Measurements from ENCODE around the gene MSN.
"Not testable (repeated sequence)": the region's sequence is repeated elsewhere in the genome, so short reads cannot be mapped to it uniquely, and the experiment has no call there.

Gene MSN

DNA sequence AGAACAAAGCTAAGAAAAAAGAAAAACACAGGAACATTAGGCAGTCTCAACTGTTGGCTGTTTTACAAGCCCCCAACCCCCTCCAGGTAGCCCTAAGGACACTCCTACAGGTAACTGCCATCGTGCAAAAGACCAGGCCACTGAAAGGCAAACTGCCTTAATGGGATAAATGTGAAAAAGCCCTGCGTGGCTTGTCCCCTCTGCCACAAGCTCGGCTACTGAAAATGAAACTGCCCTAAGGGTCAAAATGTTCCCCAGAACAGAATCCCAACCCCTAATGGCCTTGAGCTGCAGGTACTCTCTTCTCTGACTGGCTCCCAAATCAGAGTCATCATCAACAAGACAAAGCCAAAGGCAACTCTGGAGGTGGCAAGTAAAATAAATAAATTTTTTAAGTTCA, 84.8 kb downstream of the MSN start:
- in situ Hi-C loops (cut with MboI; ENCODE audit: low sequenced_read_pairs) = no loop called here
- no peak overlapping the region for H3K4me3 ChIP-seq
- no peaks in the 10 kb centered on the region for H3K4me1 ChIP-seq
- DNase-seq (ENCODE audit: low spot score in 2 of 2) = no peak
- no peaks in the 10 kb centered on the region for H3K36me3 ChIP-seq (replicated peaks)
- 0 out of 2 replicates have a peak, but pooled peaks cover 2% of the 10 kb centered on the region for H3K9me3 ChIP-seq
- H3K27me3 ChIP-seq (ENCODE audit: low read depth) = no peaks in the 10 kb centered on the region

GRCh38 chrX:65755786-65756185, 88.3 kb downstream of the MSN start:
- H3K27me3 ChIP-seq (ENCODE audit: low read depth) = no peaks in the 10 kb centered on the region
- no peaks in the 10 kb centered on the region for H3K36me3 ChIP-seq (replicated peaks)
- DNase-seq (ENCODE audit: low spot score in 2 of 2) = no peak
- in situ Hi-C loops (cut with MboI; ENCODE audit: low sequenced_read_pairs) = no loop called here
- H3K4me3 ChIP-seq = no peak overlapping the region
- no peaks in the 10 kb centered on the region for H3K4me1 ChIP-seq
- H3K9me3 ChIP-seq = 0 out of 2 replicates have a peak, but pooled peaks cover 2% of the 10 kb centered on the region

- Histone ChIP-seq H3K4me1 (no peaks in the 10 kb centered on the region), H3K4me3 (no peak overlapping the region), H3K9me3 (no peaks in the 10 kb centered on the region), H3K36me3 (replicated peaks) (no peaks in the 10 kb centered on the region), H3K27me3 (ENCODE audit: low read depth) (no peaks in the 10 kb centered on the region)
- in situ Hi-C loops (cut with MboI; ENCODE audit: low sequenced_read_pairs) = no loop called here
- DNase-seq (ENCODE audit: low spot score in 2 of 2) = no peak
Observed at GRCh38 chrX:65757943-65758342, 90.5 kb downstream of the MSN start.

DNA sequence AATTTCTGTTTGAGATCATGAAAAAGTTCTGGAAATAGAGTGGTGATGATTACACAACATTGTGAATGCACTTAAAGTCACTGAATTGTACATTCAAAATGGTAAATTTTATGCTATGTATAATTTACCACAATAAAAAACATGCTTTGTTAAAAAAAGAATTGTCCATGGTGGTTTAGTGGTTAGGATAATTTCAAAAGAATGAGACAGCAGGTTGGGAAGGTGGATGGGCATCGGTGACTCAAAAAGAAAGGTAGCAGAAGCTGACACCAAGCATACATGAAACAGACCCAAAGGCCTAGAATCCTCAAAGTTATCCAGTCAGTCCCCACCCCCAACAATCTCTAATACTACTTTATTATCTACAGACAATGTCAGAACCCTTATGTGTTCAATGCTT, 91.1 kb downstream of the MSN start:
- in situ Hi-C loops (cut with MboI; ENCODE audit: low sequenced_read_pairs) = no loop called here
- H3K9me3 ChIP-seq = no peaks in the 10 kb centered on the region
- no peak for DNase-seq (ENCODE audit: low spot score in 2 of 2)
- no peaks in the 10 kb centered on the region for H3K36me3 ChIP-seq (replicated peaks)
- no peaks in the 10 kb centered on the region for H3K4me1 ChIP-seq
- no peak overlapping the region for H3K4me3 ChIP-seq
- H3K27me3 ChIP-seq (ENCODE audit: low read depth) = no peaks in the 10 kb centered on the region

- H3K27me3 ChIP-seq (ENCODE audit: low read depth); H3K4me3 ChIP-seq; H3K4me1 ChIP-seq; DNase-seq (ENCODE audit: low spot score in 2 of 2); H3K36me3 ChIP-seq (replicated peaks); in situ Hi-C loops (cut with MboI; ENCODE audit: low sequenced_read_pairs); H3K9me3 ChIP-seq: not testable (repeated sequence)
Observed at GRCh38 chrX:65759525-65759924, 92.1 kb downstream of the MSN start.

- H3K36me3 ChIP-seq (replicated peaks) = no peaks in the 10 kb centered on the region
- H3K9me3 ChIP-seq = no peaks in the 10 kb centered on the region
- H3K27me3 ChIP-seq (ENCODE audit: low read depth) = no peaks in the 10 kb centered on the region
- no peaks in the 10 kb centered on the region for H3K4me1 ChIP-seq
- DNase-seq (ENCODE audit: low spot score in 2 of 2) = no peak
- in situ Hi-C loops (cut with MboI; ENCODE audit: low sequenced_read_pairs) = no loop called here
- H3K4me3 ChIP-seq = no peak overlapping the region
Observed at GRCh38 chrX:65769564-65770292, 102.3 kb downstream of the MSN start.

- Histone ChIP-seq H3K9me3 (no peaks in the 10 kb centered on the region), H3K4me3 (no peak overlapping the region), H3K4me1 (no peaks in the 10 kb centered on the region), H3K36me3 (replicated peaks) (no peaks in the 10 kb centered on the region), H3K27me3 (ENCODE audit: low read depth) (no peaks in the 10 kb centered on the region)
- DNase-seq (ENCODE audit: low spot score in 2 of 2) = no peak
- in situ Hi-C loops (cut with MboI; ENCODE audit: low sequenced_read_pairs) = no loop called here
Observed at GRCh38 chrX:65772842-65773241, 105.4 kb downstream of the MSN start.

GRCh38 chrX:65781845-65782244, 114.4 kb downstream of the MSN start:
- Histone ChIP-seq H3K27me3 (ENCODE audit: low read depth) (no peaks in the 10 kb centered on the region), H3K9me3 (no peaks in the 10 kb centered on the region), H3K4me1 (no peaks in the 10 kb centered on the region), H3K4me3 (no peak overlapping the region), H3K36me3 (replicated peaks) (no peaks in the 10 kb centered on the region)
- in situ Hi-C loops (cut with MboI; ENCODE audit: low sequenced_read_pairs) = no loop called here
- no peak for DNase-seq (ENCODE audit: low spot score in 2 of 2)

GRCh38 chrX:65783746-65784145, 116.3 kb downstream of the MSN start:
- DNase-seq (ENCODE audit: low spot score in 2 of 2) = no peak
- in situ Hi-C loops (cut with MboI; ENCODE audit: low sequenced_read_pairs) = no loop called here
- Histone ChIP-seq H3K4me3 (no peak overlapping the region), H3K9me3 (no peaks in the 10 kb centered on the region), H3K36me3 (replicated peaks) (no peaks in the 10 kb centered on the region), H3K27me3 (ENCODE audit: low read depth) (no peaks in the 10 kb centered on the region), H3K4me1 (no peaks in the 10 kb centered on the region)

All from HAP-1 (cell line).